ENCODE measurements around the gene SMAD3. TPM values are rescaled to one million over a fixed set of nuclear protein-coding genes. Genes with fewer than 3 reads are reported as not detected.

The SMAD3 gene
- total RNA-seq, 2 donors from 2014 or later, result 19.7 to 52.4 TPM

- Histone ChIP-seq H3K27me3 (no peaks in the 10 kb centered on the region), H3K27ac (no peak overlapping the region), H3K4me1 (no peaks in the 10 kb centered on the region), H3K4me3 (no peak overlapping the region), H3K36me3 (replicated peaks in 1 of 2; ENCODE audit: insufficient read depth in 1 of 2, low read depth in 2 of 2) (no peaks in the 10 kb centered on the region), H3K9me3 (no peaks in the 10 kb centered on the region)
- ATAC-seq (no peak), DNase-seq (no peak)
- TF ChIP-seq CTCF (IDR thresholded peaks at IDR 0.05) (no peak), POLR2A (IDR thresholded peaks at IDR 0.05) (no peak)
- intact Hi-C loops (cut with DNase I), result no loop called here
- 84 to 96% methylated on average over 6 of the region's 6 CpGs for WGBS, 2 donors
Observed at GRCh38 chr15:67215102-67215501, 149.7 kb downstream of the SMAD3 start.

GRCh38 chr15:67216859-67217258 lies 151.5 kb downstream of the SMAD3 start:
- H3K27me3 ChIP-seq, result no peaks in the 10 kb centered on the region
- H3K4me1 ChIP-seq, result no peaks in the 10 kb centered on the region
- no peak overlapping the region for H3K4me3 ChIP-seq
- intact Hi-C loops (cut with DNase I), result no loop called here
- no peak overlapping the region for H3K27ac ChIP-seq
- no peak for ATAC-seq
- no peaks in the 10 kb centered on the region for H3K9me3 ChIP-seq
- TF ChIP-seq POLR2A (IDR thresholded peaks at IDR 0.05) (no peak), CTCF (IDR thresholded peaks at IDR 0.05) (no peak)
- no peaks in the 10 kb centered on the region for H3K36me3 ChIP-seq (replicated peaks in 1 of 2; ENCODE audit: insufficient read depth in 1 of 2, low read depth in 2 of 2)
- DNase-seq, result no peak

- DNase-seq (no peak), ATAC-seq (no peak)
- H3K36me3 ChIP-seq (replicated peaks in 1 of 2; ENCODE audit: insufficient read depth in 1 of 2, low read depth in 2 of 2), result no peaks in the 10 kb centered on the region
- TF ChIP-seq CTCF (IDR thresholded peaks at IDR 0.05), result no peak
- TF ChIP-seq POLR2A (IDR thresholded peaks at IDR 0.05), result no peak
- H3K27ac ChIP-seq, result no peak overlapping the region
- intact Hi-C loops (cut with DNase I), result no loop called here
- H3K27me3 ChIP-seq, result no peaks in the 10 kb centered on the region
- no peaks in the 10 kb centered on the region for H3K4me1 ChIP-seq
- no peaks in the 10 kb centered on the region for H3K9me3 ChIP-seq
- H3K4me3 ChIP-seq, result no peak overlapping the region
Observed at GRCh38 chr15:67218428-67218827, 153.0 kb downstream of the SMAD3 start.

GRCh38 chr15:67219288-67219687 lies 153.9 kb downstream of the SMAD3 start:
- H3K9me3 ChIP-seq, result no peaks in the 10 kb centered on the region
- no peaks in the 10 kb centered on the region for H3K4me1 ChIP-seq
- intact Hi-C loops (cut with DNase I), result no loop called here
- H3K4me3 ChIP-seq, result no peak overlapping the region
- TF ChIP-seq POLR2A (IDR thresholded peaks at IDR 0.05) (no peak), CTCF (IDR thresholded peaks at IDR 0.05) (no peak)
- DNase-seq (no peak), ATAC-seq (no peak)
- H3K27ac ChIP-seq, result no peak overlapping the region
- 97% methylated on average over 2 of the region's 2 CpGs for WGBS, 2 donors
- no peaks in the 10 kb centered on the region for H3K36me3 ChIP-seq (replicated peaks in 1 of 2; ENCODE audit: insufficient read depth in 1 of 2, low read depth in 2 of 2)
- H3K27me3 ChIP-seq, result no peaks in the 10 kb centered on the region

- intact Hi-C loops (cut with DNase I), result no loop called here
- Histone ChIP-seq H3K27me3 (no peaks in the 10 kb centered on the region), H3K36me3 (replicated peaks in 1 of 2; ENCODE audit: insufficient read depth in 1 of 2, low read depth in 2 of 2) (no peaks in the 10 kb centered on the region), H3K9me3 (no peaks in the 10 kb centered on the region), H3K4me1 (no peaks in the 10 kb centered on the region), H3K4me3 (no peak overlapping the region), H3K27ac (no peak overlapping the region)
- TF ChIP-seq CTCF (IDR thresholded peaks at IDR 0.05), result no peak
- TF ChIP-seq POLR2A (IDR thresholded peaks at IDR 0.05), result no peak
- ATAC-seq (no peak), DNase-seq (no peak)
- 57 to 73% methylated on average over 3 of the region's 3 CpGs for WGBS, 2 donors
Observed at GRCh38 chr15:67224889-67225288, 159.5 kb downstream of the SMAD3 start.

Measured in body of pancreas (tissue), 4 donors.